GM19240 (cell line): Measurements from ENCODE around the gene LARP1B.
"Not testable (repeated sequence)": the region's sequence is repeated elsewhere in the genome, so short reads cannot be mapped to it uniquely, and the experiment has no call there.

Experiments
- DNase-seq: peaks from one replicate; pipeline ENCODE4 v3.0.0; 2011; ENCODE audit warnings: low spot score; ENCODE audit not compliant: insufficient read length

Gene LARP1B

GRCh38 chr4:128225148-128225547, 164.0 kb downstream of the LARP1B start:
- DNase-seq, result no peak

GRCh38 chr4:128227991-128228571, 167.0 kb downstream of the LARP1B start:
- DNase-seq, result no peak

- DNase-seq, result no peak
These were observed 168.0 kb downstream of the LARP1B start for GRCh38 chr4:128228845-128229795.

- no peak for DNase-seq
These were observed 171.6 kb downstream of the LARP1B start for GRCh38 chr4:128232719-128233118.

- DNase-seq, result no peak
These were observed 173.7 kb downstream of the LARP1B start for GRCh38 chr4:128234836-128235235.

- DNase-seq, result no peak
These were observed 179.9 kb downstream of the LARP1B start for GRCh38 chr4:128241019-128241418.

- DNase-seq, result no peak
These were observed 180.4 kb downstream of the LARP1B start for GRCh38 chr4:128241425-128241913.

GRCh38 chr4:128241981-128242380, 180.9 kb downstream of the LARP1B start:
- DNase-seq, result no peak

GRCh38 chr4:128242601-128243000, 181.5 kb downstream of the LARP1B start:
- DNase-seq, result no peak

GRCh38 chr4:128244379-128244778, 183.3 kb downstream of the LARP1B start:
- no peak for DNase-seq

GRCh38 chr4:128245391-128245790, 184.3 kb downstream of the LARP1B start:
- not testable (repeated sequence) for DNase-seq

GRCh38 chr4:128247906-128248305, 186.8 kb downstream of the LARP1B start:
- DNase-seq, result no peak

- no peak for DNase-seq
These were observed 188.9 kb downstream of the LARP1B start for GRCh38 chr4:128249787-128250668.

GRCh38 chr4:128255906-128256305, 194.8 kb downstream of the LARP1B start:
- no peak for DNase-seq

GRCh38 chr4:128256539-128256938, 195.4 kb downstream of the LARP1B start:
- no peak for DNase-seq

- DNase-seq, result not testable (repeated sequence)
These were observed 197.1 kb downstream of the LARP1B start for GRCh38 chr4:128258166-128258565.

GRCh38 chr4:128259889-128260288, 198.8 kb downstream of the LARP1B start:
- DNase-seq, result not testable (repeated sequence)
